ENCODE data around the gene APOLD1. TPM values are rescaled to one million over a fixed set of nuclear protein-coding genes. Genes with fewer than 3 reads are reported as not detected.
A peak's percentile ranks its signal among the peaks of the same experiment; 100 is the strongest.

APOLD1 gene
- polyA plus RNA-seq, 1 experiment: 7.2 TPM

GRCh38 chr12:12812174-12812573 is 26.7 kb downstream of the APOLD1 start:
- Histone ChIP-seq H3K4me3 (ENCODE audit: low read depth, low read length) (no peak overlapping the region), H3K27me3 (ENCODE audit: control insufficient read depth, insufficient read depth, low read length) (no peaks in the 10 kb centered on the region), H3K36me3 (ENCODE audit: control insufficient read depth, insufficient read depth, low read length) (no peaks in the 10 kb centered on the region)
- POLR2A ChIA-PET: no interaction called here
- TF ChIP-seq CTCF (IDR thresholded peaks at IDR 0.05; ENCODE audit: insufficient read depth, low read depth, low read length): no peak
- DNase-seq (ENCODE audit: low read depth): no peak
- CTCF ChIA-PET: interaction anchor here (0.8 to 1.8 kb wide), 7 partner anchors 10 to 171 kb away, joined by 3 to 6 read pairs (median 4); no protein-coding TSS in a partner anchor

- Histone ChIP-seq H3K4me3 (ENCODE audit: low read depth, low read length) (no peak overlapping the region), H3K27me3 (ENCODE audit: control insufficient read depth, insufficient read depth, low read length) (no peaks in the 10 kb centered on the region), H3K36me3 (ENCODE audit: control insufficient read depth, insufficient read depth, low read length) (no peaks in the 10 kb centered on the region)
- ChIA-PET POLR2A (no interaction called here), CTCF (interaction anchor here (0.8 to 1.8 kb wide), 10 partner anchors 7 to 171 kb away, joined by 3 to 6 read pairs (median 4); no protein-coding TSS in a partner anchor)
- no peak for TF ChIP-seq CTCF (IDR thresholded peaks at IDR 0.05; ENCODE audit: insufficient read depth, low read depth, low read length)
- DNase-seq (ENCODE audit: low read depth): no peak
Observed at GRCh38 chr12:12812618-12813119, 27.2 kb downstream of the APOLD1 start.

DNA sequence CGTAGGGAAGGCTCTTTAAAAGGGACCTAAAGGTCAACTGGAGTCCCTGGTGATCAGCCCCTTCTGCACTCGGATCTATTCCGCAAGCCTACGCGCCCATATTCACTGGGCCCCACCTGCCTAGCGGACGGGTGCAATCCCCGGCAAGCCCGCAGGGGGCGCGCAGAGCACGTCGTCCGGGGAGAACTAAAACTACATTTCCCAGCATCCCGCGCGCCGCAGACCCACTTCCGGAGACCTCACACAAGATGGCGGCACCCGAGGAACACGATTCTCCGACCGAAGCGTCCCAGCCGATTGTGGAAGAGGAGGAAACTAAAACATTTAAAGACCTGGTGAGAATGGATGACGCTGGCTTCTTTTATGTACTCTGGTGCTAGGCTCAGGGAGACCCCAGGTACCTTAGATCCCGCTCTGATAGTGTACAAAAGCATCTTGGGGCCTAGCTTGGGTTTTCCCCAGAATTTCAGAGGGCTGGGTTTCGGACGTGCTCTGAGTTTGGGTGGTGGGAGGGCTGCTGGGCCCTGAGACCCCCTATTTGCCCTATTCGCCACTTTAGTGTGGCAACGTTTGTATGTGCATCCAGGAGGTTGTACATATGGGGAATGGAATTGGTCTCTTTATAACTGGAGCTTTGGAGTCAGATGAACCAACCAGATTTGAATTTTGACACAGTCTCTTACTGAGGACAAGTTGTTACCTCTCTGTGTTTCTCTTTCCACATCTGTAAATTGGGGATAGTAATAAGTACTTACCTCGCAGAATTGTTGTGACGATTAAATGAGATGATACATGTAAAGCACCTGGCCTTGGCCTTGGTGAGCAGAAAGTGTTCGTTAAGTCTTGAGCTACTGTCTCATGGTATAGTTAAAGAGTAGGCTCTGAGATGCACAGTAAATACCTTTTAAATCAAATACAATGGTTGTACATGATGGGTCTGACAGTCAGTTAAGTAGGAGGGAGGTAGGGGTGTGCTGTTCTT is 28.0 kb downstream of the APOLD1 start, which contains the start of gene DDX47:
DDX47 (plus strand) TSS at position 227 of the 982 bp plus-strand sequence; CDS start at position 249, 22 bp downstream.
- ChIA-PET CTCF (interaction anchor here (0.8 to 1.8 kb wide), 13 partner anchors 8 to 95 kb away, joined by 3 to 6 read pairs (median 4); no protein-coding TSS in a partner anchor), POLR2A (no interaction called here)
- no peak for DNase-seq (ENCODE audit: low read depth)
- H3K4me3 ChIP-seq (ENCODE audit: low read depth, low read length): peak within 1 kb of the TSS; percentile 78
- no peaks in the 10 kb centered on the region for H3K27me3 ChIP-seq (ENCODE audit: control insufficient read depth, insufficient read depth, low read length)
- peak; percentile 99 for TF ChIP-seq CTCF (IDR thresholded peaks at IDR 0.05; ENCODE audit: insufficient read depth, low read depth, low read length)
- no peaks in the 10 kb centered on the region for H3K36me3 ChIP-seq (ENCODE audit: control insufficient read depth, insufficient read depth, low read length)

DNA sequence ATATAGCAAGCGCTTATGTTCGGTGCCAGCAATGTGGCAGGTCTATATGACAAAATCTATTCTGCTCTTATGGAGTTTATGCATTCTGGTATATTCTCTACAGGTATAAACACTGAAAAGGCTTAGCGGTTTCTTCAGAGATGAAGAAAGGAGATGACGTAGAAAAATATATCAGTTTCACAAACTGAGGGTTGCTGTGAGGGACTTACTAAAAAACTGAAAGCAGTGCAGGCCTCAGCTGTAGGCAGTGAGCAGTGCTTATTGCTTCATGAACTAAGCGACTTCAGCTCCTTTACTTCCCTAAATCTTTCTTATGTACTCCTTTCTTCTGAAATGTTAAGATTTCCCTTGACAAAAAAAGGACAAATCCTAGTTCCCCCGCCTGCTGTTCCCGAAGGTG is 32.2 kb downstream of the APOLD1 start:
- no peak for DNase-seq (ENCODE audit: low read depth)
- CTCF ChIA-PET: interaction anchor here (1.3 kb wide), 1 partner anchor 26 kb away, joined by 3 read pairs; no protein-coding TSS in a partner anchor
- H3K36me3 ChIP-seq (ENCODE audit: control insufficient read depth, insufficient read depth, low read length): peaks cover 3% of the 10 kb centered on the region
- POLR2A ChIA-PET: no interaction called here
- H3K4me3 ChIP-seq (ENCODE audit: low read depth, low read length): no peak overlapping the region
- TF ChIP-seq CTCF (IDR thresholded peaks at IDR 0.05; ENCODE audit: insufficient read depth, low read depth, low read length): no peak
- no peaks in the 10 kb centered on the region for H3K27me3 ChIP-seq (ENCODE audit: control insufficient read depth, insufficient read depth, low read length)

DNA sequence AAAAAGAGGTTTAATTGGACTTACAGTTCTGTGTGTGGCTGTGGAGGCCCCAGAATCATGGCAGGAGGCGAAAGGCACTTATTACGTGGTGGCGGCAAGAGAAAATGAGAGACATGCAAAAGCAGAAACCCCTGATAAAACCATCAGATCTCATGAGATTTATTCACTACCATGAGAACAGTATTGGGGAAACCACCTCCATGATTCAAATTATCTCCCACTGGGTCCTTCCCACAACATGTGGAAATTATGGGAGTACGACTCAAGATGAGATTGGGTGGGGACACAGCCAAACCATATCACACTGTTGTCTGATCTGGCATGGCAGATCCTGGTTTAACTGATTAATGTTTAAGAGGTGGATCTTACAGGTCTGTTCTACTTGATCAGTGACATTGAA is 33.2 kb downstream of the APOLD1 start:
- Histone ChIP-seq H3K27me3 (ENCODE audit: control insufficient read depth, insufficient read depth, low read length) (no peaks in the 10 kb centered on the region), H3K36me3 (ENCODE audit: control insufficient read depth, insufficient read depth, low read length) (peaks cover 3% of the 10 kb centered on the region), H3K4me3 (ENCODE audit: low read depth, low read length) (no peak overlapping the region)
- POLR2A ChIA-PET: interaction anchor here (0.5 to 0.6 kb wide), 4 partner anchors 10 to 158 kb away, joined by 3 to 5 read pairs (median 4); no protein-coding TSS in a partner anchor
- DNase-seq (ENCODE audit: low read depth): no peak
- CTCF ChIA-PET: interaction anchor here (1.0 to 5.8 kb wide), 3 partner anchors 18 to 54 kb away, joined by 3 to 39 read pairs (median 19); no protein-coding TSS in a partner anchor
- no peak for TF ChIP-seq CTCF (IDR thresholded peaks at IDR 0.05; ENCODE audit: insufficient read depth, low read depth, low read length)

All from BJ (cell line).